T-helper 1 cell treated with Interleukin-12 subunit alpha and Interleukin-12 subunit beta and Interleukin-4 antibody, amounts not matched to agents 30 μg/mL and 1 μg/mL, for 36 hours (primary cell): ENCODE measurements around the gene NDUFC2.
"Not testable (repeated sequence)": the region's sequence is repeated elsewhere in the genome, so short reads cannot be mapped to it uniquely, and the experiment has no call there.

Experiments
- H3K27ac Mint-ChIP-seq: one replicate; pipeline ENCODE4 v1.8.0; 2021; ENCODE audit warnings: mild to moderate bottlenecking, mixed read lengths
- H3K27me3 Mint-ChIP-seq: one replicate; pipeline ENCODE4 v1.8.0; 2021; ENCODE audit warnings: low read depth, mixed read lengths
- H3K36me3 Mint-ChIP-seq: one replicate; pipeline ENCODE4 v1.8.0; 2021; ENCODE audit warnings: low read depth, mixed read lengths
- H3K4me1 Mint-ChIP-seq: one replicate; pipeline ENCODE4 v1.8.0; 2021; ENCODE audit warnings: low read depth, mixed read lengths
- H3K4me3 Mint-ChIP-seq: one replicate; pipeline ENCODE4 v1.8.0; 2021; ENCODE audit warnings: mild to moderate bottlenecking, moderate library complexity, mixed read lengths
- H3K9me3 Mint-ChIP-seq: one replicate; pipeline ENCODE4 v1.8.0; 2021; ENCODE audit warnings: mixed read lengths

Gene NDUFC2

DNA sequence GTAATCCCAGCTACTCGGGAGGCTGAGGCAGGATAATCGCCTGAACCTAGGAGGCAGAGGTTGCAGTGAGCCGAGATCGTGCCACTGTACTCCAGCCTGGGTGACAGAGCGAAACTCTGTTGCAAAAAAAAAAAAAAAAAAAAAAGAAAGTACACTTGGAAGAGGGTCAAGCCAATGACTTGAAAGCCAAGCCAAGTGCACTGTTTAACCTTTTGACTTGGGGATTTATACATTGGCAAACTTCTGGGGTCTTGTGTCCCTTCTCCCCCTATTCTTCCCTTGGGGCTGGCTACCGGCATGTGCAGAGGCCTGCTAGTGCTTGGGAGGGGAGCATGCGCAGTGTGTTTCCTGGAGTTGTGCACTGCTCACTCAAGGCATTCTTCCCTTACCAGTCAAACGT is 30.3 kb downstream of the NDUFC2 start:
- Mint-ChIP-seq H3K4me3 (no peak overlapping the region), H3K27me3 (no peaks in the 10 kb centered on the region), H3K36me3 (peaks cover 3% of the 10 kb centered on the region), H3K9me3 (no peaks in the 10 kb centered on the region), H3K27ac (no peak overlapping the region), H3K4me1 (peaks cover 22% of the 10 kb centered on the region)

DNA sequence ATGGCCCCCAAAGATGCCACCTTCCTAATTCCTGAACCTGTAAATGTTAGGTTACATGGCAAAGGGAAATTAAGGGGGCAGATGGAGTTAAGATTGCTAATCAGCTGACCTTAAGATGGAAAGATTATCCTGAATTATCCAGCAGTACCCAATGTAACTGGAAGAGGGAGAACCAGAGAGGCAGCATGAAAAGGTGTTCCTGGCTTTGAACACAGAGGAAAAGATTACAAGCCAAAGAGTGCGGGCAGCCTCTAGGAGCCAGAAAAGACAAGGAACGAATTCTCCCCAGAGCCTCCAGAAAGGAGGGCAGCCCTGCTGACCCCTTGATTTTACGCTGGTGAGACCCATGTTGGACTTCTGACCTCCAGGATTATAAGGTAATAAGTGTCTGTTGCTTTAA is 31.1 kb downstream of the NDUFC2 start:
- no peaks in the 10 kb centered on the region for H3K9me3 Mint-ChIP-seq
- H3K36me3 Mint-ChIP-seq, result peaks cover 3% of the 10 kb centered on the region
- H3K4me1 Mint-ChIP-seq, result peaks cover 22% of the 10 kb centered on the region
- H3K27me3 Mint-ChIP-seq, result no peaks in the 10 kb centered on the region
- H3K4me3 Mint-ChIP-seq, result no peak overlapping the region
- H3K27ac Mint-ChIP-seq, result no peak overlapping the region

GRCh38 chr11:78046486-78046854 is 33.2 kb downstream of the NDUFC2 start:
- peaks cover 20% of the 10 kb centered on the region for H3K4me1 Mint-ChIP-seq
- peak overlapping the region; percentile 34 for H3K4me3 Mint-ChIP-seq
- H3K9me3 Mint-ChIP-seq, result no peaks in the 10 kb centered on the region
- peaks cover 1% of the 10 kb centered on the region for H3K36me3 Mint-ChIP-seq
- no peak overlapping the region for H3K27ac Mint-ChIP-seq
- no peaks in the 10 kb centered on the region for H3K27me3 Mint-ChIP-seq

GRCh38 chr11:78045851-78046485 is 33.7 kb downstream of the NDUFC2 start:
- Mint-ChIP-seq H3K4me3 (peak overlapping the region; percentile 34), H3K9me3 (no peaks in the 10 kb centered on the region), H3K4me1 (peaks cover 18% of the 10 kb centered on the region)

DNA sequence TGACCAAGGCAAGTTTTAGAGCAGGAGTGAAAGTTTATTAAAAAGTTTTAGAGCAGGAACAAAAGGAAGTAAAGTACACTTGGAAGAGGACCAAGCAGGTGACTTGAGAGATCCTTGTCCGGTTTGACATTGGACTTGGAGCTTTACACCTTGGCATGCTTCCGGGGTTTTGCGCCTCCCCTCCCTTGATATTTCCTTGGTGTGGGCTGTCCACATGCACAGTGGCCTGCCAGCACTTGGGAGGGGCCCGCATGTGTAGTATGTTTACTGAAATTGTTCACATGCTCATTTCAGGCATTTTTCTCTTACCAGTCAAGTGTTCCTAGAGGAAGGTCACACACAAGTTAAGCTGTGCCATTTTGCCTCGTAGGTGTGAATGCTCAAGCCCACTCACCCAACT is 35.0 kb downstream of the NDUFC2 start:
- Mint-ChIP-seq H3K4me3 (no peak overlapping the region), H3K9me3 (no peaks in the 10 kb centered on the region), H3K27ac (no peak overlapping the region), H3K27me3 (no peaks in the 10 kb centered on the region), H3K36me3 (no peaks in the 10 kb centered on the region), H3K4me1 (peaks cover 20% of the 10 kb centered on the region)

More at GRCh38 chr11:78045851-78046485, 33.7 kb downstream of the NDUFC2 start:
- H3K27me3 Mint-ChIP-seq, result no peaks in the 10 kb centered on the region
- peaks cover 1% of the 10 kb centered on the region for H3K36me3 Mint-ChIP-seq
- no peak overlapping the region for H3K27ac Mint-ChIP-seq

GRCh38 chr11:78041843-78042440 is 37.7 kb downstream of the NDUFC2 start:
- Mint-ChIP-seq H3K9me3 (no peaks in the 10 kb centered on the region), H3K27me3 (no peaks in the 10 kb centered on the region), H3K4me1 (peaks cover 21% of the 10 kb centered on the region), H3K4me3 (no peak overlapping the region), H3K36me3 (no peaks in the 10 kb centered on the region), H3K27ac (no peak overlapping the region)

DNA sequence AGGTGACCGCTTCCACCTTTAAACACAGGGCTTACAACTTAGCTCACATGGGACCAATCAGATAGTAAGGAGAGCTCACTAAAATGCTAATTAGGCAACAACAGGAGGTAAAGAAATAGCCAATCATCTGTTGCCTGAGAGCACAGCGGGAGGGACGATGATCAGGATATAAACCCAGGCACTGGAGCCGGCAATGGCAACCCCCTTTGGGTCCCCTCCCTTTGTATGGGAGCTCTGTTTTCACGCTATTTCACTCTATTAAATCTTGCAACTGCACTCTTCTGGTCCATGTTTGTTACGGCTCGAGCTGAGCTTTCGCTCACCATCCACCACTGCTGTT is 38.3 kb downstream of the NDUFC2 start:
- H3K27ac Mint-ChIP-seq, H3K27me3 Mint-ChIP-seq, H3K4me3 Mint-ChIP-seq, H3K36me3 Mint-ChIP-seq, H3K9me3 Mint-ChIP-seq: not testable (repeated sequence)
- H3K4me1 Mint-ChIP-seq, result peaks cover 19% of the 10 kb centered on the region

GRCh38 chr11:78040691-78041379 is 38.8 kb downstream of the NDUFC2 start:
- H3K4me3 Mint-ChIP-seq, result no peak overlapping the region
- no peaks in the 10 kb centered on the region for H3K36me3 Mint-ChIP-seq
- H3K27me3 Mint-ChIP-seq, result no peaks in the 10 kb centered on the region
- no peaks in the 10 kb centered on the region for H3K9me3 Mint-ChIP-seq
- peaks cover 14% of the 10 kb centered on the region for H3K4me1 Mint-ChIP-seq
- H3K27ac Mint-ChIP-seq, result no peak overlapping the region

DNA sequence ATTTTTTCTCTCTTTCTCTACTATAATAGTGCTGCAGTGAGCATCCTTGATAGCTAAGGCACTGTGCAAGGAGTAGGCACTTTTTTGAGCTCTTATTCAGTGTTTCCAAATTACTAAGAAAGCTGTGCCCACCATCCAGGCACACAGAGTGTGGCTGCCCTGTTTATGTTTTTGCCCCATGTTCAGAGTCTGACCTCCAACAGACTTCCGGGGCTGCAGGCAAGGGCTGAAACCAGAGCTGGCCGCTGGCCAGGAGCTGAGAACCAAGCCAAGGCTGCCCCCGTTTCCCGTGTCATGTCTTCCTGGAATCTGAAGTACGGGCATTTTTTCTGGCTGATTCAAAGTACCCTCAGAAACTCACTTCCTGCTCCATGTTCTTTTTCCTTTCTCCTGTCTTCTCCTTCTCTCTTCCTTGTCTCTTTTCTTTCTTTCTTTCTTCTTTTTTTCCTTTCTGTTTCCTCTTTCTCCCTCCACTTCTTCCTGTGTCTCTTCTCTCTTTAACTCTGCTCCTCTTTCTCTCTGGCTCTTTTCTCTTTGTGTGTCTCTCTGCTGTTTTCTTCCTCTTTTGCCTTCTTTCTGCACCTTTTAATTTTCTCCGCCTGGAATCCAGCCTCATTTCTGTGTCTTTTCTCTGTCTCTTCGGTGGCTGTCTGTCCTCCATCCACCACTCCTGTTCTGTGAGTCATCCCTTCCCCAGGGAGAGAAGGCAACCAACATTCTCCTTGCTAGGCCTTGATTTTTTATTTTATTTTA is 39.6 kb downstream of the NDUFC2 start:
- Mint-ChIP-seq H3K27me3 (no peaks in the 10 kb centered on the region), H3K9me3 (no peaks in the 10 kb centered on the region), H3K27ac (peak overlapping the region; percentile 83), H3K36me3 (no peaks in the 10 kb centered on the region), H3K4me1 (peaks cover 10% of the 10 kb centered on the region), H3K4me3 (peak overlapping the region; percentile 48)

DNA sequence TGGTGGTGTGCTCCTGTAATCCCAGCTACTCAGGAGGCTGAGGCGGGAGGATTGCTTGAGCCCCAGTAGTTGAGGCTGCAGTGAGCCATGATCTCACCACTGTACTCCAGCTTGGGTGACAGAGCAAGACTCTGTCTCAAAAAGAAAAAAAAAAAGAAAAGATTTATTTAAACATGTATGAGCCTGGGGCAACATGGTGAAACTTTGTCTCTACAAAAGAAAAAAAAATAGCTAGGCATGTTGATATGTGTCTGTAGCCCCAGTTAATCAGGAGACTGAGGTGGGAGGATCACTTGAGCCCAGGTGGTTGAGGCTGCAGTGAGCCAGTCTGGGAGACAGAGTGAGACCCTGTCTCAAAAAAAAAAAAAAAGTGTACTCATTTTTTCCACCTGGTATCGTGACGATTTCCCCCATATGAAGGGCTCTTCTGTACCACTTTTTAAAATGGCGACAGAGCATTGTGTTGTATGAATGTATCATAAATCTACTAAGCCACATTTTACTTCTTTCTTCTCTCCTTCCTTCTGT is 40.2 kb downstream of the NDUFC2 start:
- Mint-ChIP-seq H3K27me3 (no peaks in the 10 kb centered on the region), H3K4me3 (no peak overlapping the region), H3K36me3 (no peaks in the 10 kb centered on the region)

GRCh38 chr11:78038697-78039313 is 40.9 kb downstream of the NDUFC2 start:
- no peaks in the 10 kb centered on the region for H3K27me3 Mint-ChIP-seq
- no peak overlapping the region for H3K4me3 Mint-ChIP-seq
- no peaks in the 10 kb centered on the region for H3K9me3 Mint-ChIP-seq

More for the DNA sequence above, 40.2 kb downstream of the NDUFC2 start:
- H3K27ac Mint-ChIP-seq, result peak overlapping the region; percentile 16
- H3K9me3 Mint-ChIP-seq, result no peaks in the 10 kb centered on the region
- peaks cover 10% of the 10 kb centered on the region for H3K4me1 Mint-ChIP-seq

DNA sequence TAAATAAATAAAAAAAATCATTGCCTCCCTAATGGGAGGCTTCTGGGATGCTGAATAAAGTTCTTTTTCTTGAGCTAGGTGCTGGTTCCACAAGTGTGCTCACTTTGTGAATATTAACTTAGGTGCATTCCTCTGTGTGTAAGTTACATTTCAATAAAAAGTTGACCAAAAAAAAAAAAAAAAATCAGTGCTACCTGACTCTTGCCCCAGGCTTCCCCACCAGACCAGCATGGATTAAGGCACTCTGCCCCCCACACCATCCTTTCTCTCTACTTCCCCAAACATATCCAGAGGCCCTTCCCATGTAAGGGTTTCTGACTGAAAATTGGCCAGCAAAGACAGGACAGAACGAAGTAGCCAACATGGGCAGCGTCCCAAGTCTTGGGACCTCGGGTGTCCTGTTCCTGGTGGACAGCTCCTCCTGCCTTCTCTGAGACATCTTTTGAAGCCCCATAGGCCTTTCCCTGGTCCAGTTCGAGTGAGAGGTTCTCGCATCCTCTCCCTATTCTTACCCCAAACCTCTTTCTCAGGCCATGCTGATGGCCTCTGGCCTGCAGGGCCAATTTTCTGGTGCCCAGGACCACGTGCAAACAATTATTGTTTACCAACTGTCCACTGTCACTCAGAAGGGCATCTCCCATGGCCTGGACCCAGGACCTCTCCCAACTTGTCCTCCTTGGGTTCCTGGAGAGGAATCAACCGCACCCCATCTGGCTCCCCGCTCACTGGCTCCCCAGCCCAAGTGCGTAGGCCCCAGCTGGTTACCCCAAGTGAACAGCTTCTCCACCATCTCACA is 41.6 kb downstream of the NDUFC2 start:
- Mint-ChIP-seq H3K9me3 (no peaks in the 10 kb centered on the region), H3K36me3 (no peaks in the 10 kb centered on the region), H3K4me3 (no peak overlapping the region), H3K27me3 (no peaks in the 10 kb centered on the region), H3K27ac (no peak overlapping the region), H3K4me1 (peaks cover 10% of the 10 kb centered on the region)

More at GRCh38 chr11:78038697-78039313, 40.9 kb downstream of the NDUFC2 start:
- Mint-ChIP-seq H3K36me3 (no peaks in the 10 kb centered on the region), H3K27ac (no peak overlapping the region), H3K4me1 (peaks cover 10% of the 10 kb centered on the region)

- H3K36me3 Mint-ChIP-seq, result no peaks in the 10 kb centered on the region
Observed at GRCh38 chr11:78037056-78037455, 42.6 kb downstream of the NDUFC2 start.

More at GRCh38 chr11:78037056-78037455, 42.6 kb downstream of the NDUFC2 start:
- Mint-ChIP-seq H3K27ac (no peak overlapping the region), H3K4me3 (no peak overlapping the region), H3K4me1 (peaks cover 10% of the 10 kb centered on the region), H3K9me3 (no peaks in the 10 kb centered on the region), H3K27me3 (no peaks in the 10 kb centered on the region)
